Neutrophil (primary cell): ENCODE data around the gene NKX2-1.

Experiments used
- H3K27ac ChIP-seq: fragments of 200-600 bp; sonication (generic); 2 replicates; pipeline ENCODE4 v1.5.1; 2016; ENCODE audit warnings: mild to moderate bottlenecking, moderate library complexity
- H3K27me3 ChIP-seq: fragments of 200-600 bp; sonication (generic); 2 replicates; pipeline ENCODE4 v1.6.0; 2016; ENCODE audit warnings: mild to moderate bottlenecking
- H3K36me3 ChIP-seq: fragments of 200-600 bp; sonication (generic); 2 replicates; pipeline ENCODE4 v1.5.1; 2017
- H3K4me1 ChIP-seq, 2 experiments: fragments of 200-600 bp in 1 of 2; sonication (generic) in 1 of 2; 1 replicate in 1 of 2; 2 replicates in 1 of 2; pipeline versions ENCODE4 v1.5.1 to v1.6.1; 2013 to 2016; ENCODE audit warnings: low read depth in 1 of 2, low read length in 1 of 2, mild to moderate bottlenecking in 1 of 2, moderate library complexity in 1 of 2; ENCODE audit not compliant: control insufficient read depth in 1 of 2, insufficient read depth in 1 of 2
- H3K4me3 ChIP-seq, 2 experiments: fragments of 200-600 bp in 1 of 2; sonication (generic) in 1 of 2; 1 replicate in 1 of 2; 2 replicates in 1 of 2; pipeline ENCODE4 v1.5.1; 2013 to 2016; ENCODE audit warnings: low read depth in 1 of 2, low read length in 1 of 2, mild to moderate bottlenecking in 1 of 2, moderate library complexity in 1 of 2
- H3K9me3 ChIP-seq: fragments of 200-600 bp; sonication (generic); 2 replicates; pipeline ENCODE4 v1.5.1; 2016
- CTCF ChIP-seq: fragments of 200-600 bp; sonication (generic); IDR thresholded peaks from 2 replicates; pipeline ENCODE4 v1.5.1; 2016; ENCODE audit warnings: antibody characterized with exemption

Gene NKX2-1

GRCh38 chr14:36513012-36513420 is 7.0 kb downstream of the NKX2-1 start:
- H3K27ac ChIP-seq = no peak overlapping the region
- no peak for TF ChIP-seq CTCF
- no peaks in the 10 kb centered on the region for H3K4me1 ChIP-seq
- peaks cover 100% of the 10 kb centered on the region for H3K27me3 ChIP-seq
- no peaks in the 10 kb centered on the region for H3K9me3 ChIP-seq
- no peak overlapping the region for H3K4me3 ChIP-seq
- H3K36me3 ChIP-seq = no peaks in the 10 kb centered on the region

GRCh38 chr14:36512585-36513003 is 7.4 kb downstream of the NKX2-1 start:
- Histone ChIP-seq H3K27ac (no peak overlapping the region), H3K4me1 (no peaks in the 10 kb centered on the region), H3K4me3 (no peak overlapping the region), H3K36me3 (no peaks in the 10 kb centered on the region), H3K27me3 (peaks cover 100% of the 10 kb centered on the region), H3K9me3 (no peaks in the 10 kb centered on the region)
- no peak for TF ChIP-seq CTCF

GRCh38 chr14:36511981-36512584 is 7.9 kb downstream of the NKX2-1 start:
- Histone ChIP-seq H3K27ac (no peak overlapping the region), H3K36me3 (no peaks in the 10 kb centered on the region), H3K4me3 (no peak overlapping the region), H3K9me3 (no peaks in the 10 kb centered on the region), H3K27me3 (peaks cover 100% of the 10 kb centered on the region), H3K4me1 (no peaks in the 10 kb centered on the region)
- TF ChIP-seq CTCF = no peak

- Histone ChIP-seq H3K27ac (no peak overlapping the region), H3K27me3 (peaks cover 100% of the 10 kb centered on the region), H3K4me3 (no peak overlapping the region), H3K4me1 (no peaks in the 10 kb centered on the region), H3K9me3 (no peaks in the 10 kb centered on the region), H3K36me3 (no peaks in the 10 kb centered on the region)
- TF ChIP-seq CTCF = no peak
Measured at GRCh38 chr14:36510874-36511273, 9.2 kb downstream of the NKX2-1 start.

GRCh38 chr14:36510078-36510799 is 9.8 kb downstream of the NKX2-1 start:
- H3K9me3 ChIP-seq = no peaks in the 10 kb centered on the region
- no peak overlapping the region for H3K4me3 ChIP-seq
- no peaks in the 10 kb centered on the region for H3K36me3 ChIP-seq
- H3K27me3 ChIP-seq = peaks cover 100% of the 10 kb centered on the region
- TF ChIP-seq CTCF = no peak
- H3K4me1 ChIP-seq = no peaks in the 10 kb centered on the region
- no peak overlapping the region for H3K27ac ChIP-seq
